Neuronal stem cell (in vitro differentiated cells): ENCODE results near the gene ITGAE.

Experiments
- DNase-seq: peaks from one replicate; pipeline ENCODE4 v3.0.0-alpha.2; 2013; ENCODE audit warnings: low spot score
- H2AFZ ChIP-seq: one replicate; pipeline ENCODE4 v1.6.1; 2013; ENCODE audit warnings: mild to moderate bottlenecking, low read length, inconsistent platforms
- H2AK5ac ChIP-seq: 2 replicates; pipeline ENCODE4 v1.6.1; 2013; ENCODE audit warnings: low read depth, mild to moderate bottlenecking, inconsistent platforms, low read length, moderate library complexity, mixed read lengths
- H2BK120ac ChIP-seq: 2 replicates; pipeline ENCODE4 v1.6.1; 2013; ENCODE audit warnings: low read depth, mild to moderate bottlenecking, inconsistent platforms, low read length, moderate library complexity, mixed read lengths
- H2BK12ac ChIP-seq: one replicate; pipeline ENCODE4 v1.6.1; 2013; ENCODE audit warnings: low read length, inconsistent platforms
- H2BK15ac ChIP-seq: 2 replicates; pipeline ENCODE4 v1.6.1; 2013; ENCODE audit warnings: mild to moderate bottlenecking, low read length, inconsistent platforms, mixed read lengths
- H2BK5ac ChIP-seq: one replicate; pipeline ENCODE4 v1.6.1; 2013; ENCODE audit warnings: inconsistent platforms, mild to moderate bottlenecking, low read length, moderate library complexity
- H3K14ac ChIP-seq: one replicate; pipeline ENCODE4 v1.6.1; 2013; ENCODE audit warnings: low read length, inconsistent platforms
- H3K18ac ChIP-seq: 2 replicates; pipeline ENCODE4 v1.6.1; 2013; ENCODE audit warnings: low read length, inconsistent platforms
- H3K23ac ChIP-seq: 2 replicates; pipeline ENCODE4 v1.6.1; 2013; ENCODE audit warnings: low read depth, mild to moderate bottlenecking, mixed read lengths, low read length, inconsistent platforms; ENCODE audit not compliant: poor library complexity
- H3K27ac ChIP-seq: replicated peaks from 3 replicates; pipeline ENCODE4 v1.5.1; 2013; ENCODE audit warnings: low read length, inconsistent platforms
- H3K27me3 ChIP-seq, 3 experiments: 2 replicates each; pipeline ENCODE4 v1.6.1; 2013; ENCODE audit warnings: low read length in 3 of 3, mild to moderate bottlenecking in 2 of 3, inconsistent platforms in 1 of 3, low read depth in 1 of 3, mixed read lengths in 1 of 3, moderate library complexity in 1 of 3; ENCODE audit not compliant: control insufficient read depth in 3 of 3, insufficient read depth in 3 of 3
- H3K36me3 ChIP-seq, 2 donors: replicated peaks in 1 of 2; 2 replicates each; pipeline ENCODE4 v1.6.1; 2013; ENCODE audit warnings: low read length in 2 of 2; ENCODE audit not compliant: control insufficient read depth in 2 of 2, insufficient read depth in 2 of 2
- H3K4ac ChIP-seq: 2 replicates; pipeline ENCODE4 v1.6.1; 2013; ENCODE audit warnings: inconsistent platforms, mild to moderate bottlenecking, low read length, moderate library complexity
- H3K4me1 ChIP-seq, 2 donors: 1 replicate in 1 of 2; 2 replicates in 1 of 2; pipeline ENCODE4 v1.6.1; 2013; ENCODE audit warnings: low read length in 2 of 2, low read depth in 1 of 2; ENCODE audit not compliant: control insufficient read depth in 2 of 2, insufficient read depth in 1 of 2
- H3K4me2 ChIP-seq: one replicate; pipeline ENCODE4 v1.6.1; 2013; ENCODE audit warnings: mild to moderate bottlenecking, low read length, inconsistent platforms; ENCODE audit not compliant: insufficient read depth, poor library complexity, severe bottlenecking
- H3K4me3 ChIP-seq, 2 donors: 2 replicates each; pipeline ENCODE4 v1.5.1; 2013; ENCODE audit warnings: low read length in 2 of 2, mild to moderate bottlenecking in 2 of 2, inconsistent platforms in 1 of 2, moderate library complexity in 1 of 2
- H3K79me1 ChIP-seq: one replicate; pipeline ENCODE4 v1.6.1; 2013; ENCODE audit warnings: low read depth, mild to moderate bottlenecking, inconsistent platforms, low read length, moderate library complexity
- H3K9ac ChIP-seq: one replicate; pipeline ENCODE4 v1.6.1; 2013; ENCODE audit warnings: mild to moderate bottlenecking, low read depth, low read length, inconsistent platforms; ENCODE audit not compliant: poor library complexity
- H3K9me3 ChIP-seq, 2 donors: replicated peaks in 1 of 2; 2 replicates each; pipeline versions ENCODE3 to v1.6.1; 2013; ENCODE audit warnings: low read length in 2 of 2, mild to moderate bottlenecking in 2 of 2, inconsistent platforms in 1 of 2, low read depth in 1 of 2, mixed read lengths in 1 of 2, moderate library complexity in 1 of 2; ENCODE audit not compliant: control insufficient read depth in 2 of 2, insufficient read depth in 1 of 2
- H4K8ac ChIP-seq: one replicate; pipeline ENCODE4 v1.6.1; 2013; ENCODE audit warnings: low read depth, mild to moderate bottlenecking, inconsistent platforms, low read length, moderate library complexity
- H4K91ac ChIP-seq: one replicate; pipeline ENCODE4 v1.6.1; 2013; ENCODE audit warnings: low read length, low read depth, mild to moderate bottlenecking, inconsistent platforms; ENCODE audit not compliant: poor library complexity
- WGBS, 2 donors: extraction: QIAGEN DNeasy Blood & Tissue Kit; methylation state at CpG; one replicate each; pipeline ENCODE4 v1.1.7; 2013; ENCODE audit warnings: missing lambda C conversion rate in 2 of 2, mixed read lengths in 1 of 2; ENCODE audit not compliant: insufficient read length in 2 of 2, insufficient replicate concordance in 1 of 2; ENCODE audit errors: extremely low coverage in 2 of 2; 5-methylcytosine and 5-hydroxymethylcytosine counted together

ITGAE gene

GRCh38 chr17:3834811-3835210, 33.8 kb upstream of the ITGAE start:
- no peaks in the 10 kb centered on the region for H3K4me1 ChIP-seq
- H3K9ac ChIP-seq, result no peak overlapping the region
- no peaks in the 10 kb centered on the region for H3K27me3 ChIP-seq
- H4K8ac ChIP-seq, result no peak overlapping the region
- H3K23ac ChIP-seq, result no peak overlapping the region
- H3K27ac ChIP-seq, result no peak overlapping the region
- H3K4ac ChIP-seq, result no peak overlapping the region
- no peak overlapping the region for H3K14ac ChIP-seq
- no peak overlapping the region for H3K4me3 ChIP-seq
- no peak overlapping the region for H2BK12ac ChIP-seq
- H2BK120ac ChIP-seq, result no peak overlapping the region
- no peak overlapping the region for H2BK5ac ChIP-seq
- no peak for DNase-seq
- no peak overlapping the region for H4K91ac ChIP-seq
- no peaks in the 10 kb centered on the region for H3K9me3 ChIP-seq
- no peak overlapping the region for H2AK5ac ChIP-seq
- H3K18ac ChIP-seq, result no peak overlapping the region
- H3K36me3 ChIP-seq, result peaks cover 23 to 78% of the 10 kb centered on the region in 2 donors
- no peak overlapping the region for H2BK15ac ChIP-seq
- H2AFZ ChIP-seq, result no peak overlapping the region
- no CpG with 5 or more reads among the region's 4 CpGs for WGBS, 2 donors
- no peak overlapping the region for H3K4me2 ChIP-seq
- no peaks in the 10 kb centered on the region for H3K79me1 ChIP-seq

DNA sequence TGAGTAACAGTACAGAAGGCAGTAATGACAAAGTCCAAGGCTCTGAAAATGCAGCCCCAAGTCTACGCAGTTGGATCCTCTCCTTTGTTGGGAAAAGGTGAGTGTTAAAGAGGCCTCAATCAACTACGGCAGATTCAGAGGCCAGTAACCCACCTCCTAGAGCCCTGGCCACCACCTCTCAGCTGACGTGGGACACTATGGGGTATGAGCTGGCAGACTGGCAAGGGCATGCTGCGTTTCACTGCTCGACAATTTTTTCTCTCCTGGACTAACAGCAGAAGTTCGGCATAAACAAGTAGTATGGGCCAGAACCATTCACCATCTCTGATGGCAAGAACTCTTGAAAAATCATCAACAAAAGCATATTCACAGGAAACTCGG, 27.9 kb upstream of the ITGAE start:
- H3K27me3 ChIP-seq, result no peaks in the 10 kb centered on the region
- H2BK15ac ChIP-seq, result no peak overlapping the region
- H2BK12ac ChIP-seq, result no peak overlapping the region
- H3K36me3 ChIP-seq, result peaks cover 20 to 80% of the 10 kb centered on the region in 2 donors
- no peak overlapping the region for H3K4me2 ChIP-seq
- H3K9ac ChIP-seq, result no peak overlapping the region
- no CpG with 5 or more reads among the region's 7 CpGs for WGBS, 2 donors
- H2BK5ac ChIP-seq, result no peak overlapping the region
- no peak overlapping the region for H3K27ac ChIP-seq
- H4K91ac ChIP-seq, result no peak overlapping the region
- no peak overlapping the region for H3K14ac ChIP-seq
- H3K4ac ChIP-seq, result no peak overlapping the region
- no peaks in the 10 kb centered on the region for H3K9me3 ChIP-seq
- H2BK120ac ChIP-seq, result no peak overlapping the region
- H3K18ac ChIP-seq, result no peak overlapping the region
- no peak overlapping the region for H2AK5ac ChIP-seq
- DNase-seq, result no peak
- H4K8ac ChIP-seq, result no peak overlapping the region
- no peaks in the 10 kb centered on the region for H3K79me1 ChIP-seq
- no peak overlapping the region for H3K4me3 ChIP-seq
- H3K23ac ChIP-seq, result no peak overlapping the region
- no peaks in the 10 kb centered on the region for H3K4me1 ChIP-seq
- H2AFZ ChIP-seq, result no peak overlapping the region

- H3K36me3 ChIP-seq, result peaks cover 24 to 80% of the 10 kb centered on the region in 2 donors
- H3K18ac ChIP-seq, result no peak overlapping the region
- no peak overlapping the region for H4K8ac ChIP-seq
- no peak for DNase-seq
- no CpG with 5 or more reads among the region's 7 CpGs for WGBS, 2 donors
- no peak overlapping the region for H3K4me2 ChIP-seq
- no peak overlapping the region for H2BK12ac ChIP-seq
- no peaks in the 10 kb centered on the region for H3K79me1 ChIP-seq
- no peak overlapping the region for H2BK120ac ChIP-seq
- H3K9me3 ChIP-seq, result no peaks in the 10 kb centered on the region
- H2BK5ac ChIP-seq, result no peak overlapping the region
- no peak overlapping the region for H2BK15ac ChIP-seq
- no peaks in the 10 kb centered on the region for H3K4me1 ChIP-seq
- H3K27me3 ChIP-seq, result no peaks in the 10 kb centered on the region
- H2AFZ ChIP-seq, result no peak overlapping the region
- no peak overlapping the region for H3K9ac ChIP-seq
- H2AK5ac ChIP-seq, result no peak overlapping the region
- no peak overlapping the region for H3K27ac ChIP-seq
- no peak overlapping the region for H3K23ac ChIP-seq
- H4K91ac ChIP-seq, result no peak overlapping the region
- no peak overlapping the region for H3K4me3 ChIP-seq
- no peak overlapping the region for H3K4ac ChIP-seq
- no peak overlapping the region for H3K14ac ChIP-seq
These were observed 27.3 kb upstream of the ITGAE start for GRCh38 chr17:3828151-3828851.

DNA sequence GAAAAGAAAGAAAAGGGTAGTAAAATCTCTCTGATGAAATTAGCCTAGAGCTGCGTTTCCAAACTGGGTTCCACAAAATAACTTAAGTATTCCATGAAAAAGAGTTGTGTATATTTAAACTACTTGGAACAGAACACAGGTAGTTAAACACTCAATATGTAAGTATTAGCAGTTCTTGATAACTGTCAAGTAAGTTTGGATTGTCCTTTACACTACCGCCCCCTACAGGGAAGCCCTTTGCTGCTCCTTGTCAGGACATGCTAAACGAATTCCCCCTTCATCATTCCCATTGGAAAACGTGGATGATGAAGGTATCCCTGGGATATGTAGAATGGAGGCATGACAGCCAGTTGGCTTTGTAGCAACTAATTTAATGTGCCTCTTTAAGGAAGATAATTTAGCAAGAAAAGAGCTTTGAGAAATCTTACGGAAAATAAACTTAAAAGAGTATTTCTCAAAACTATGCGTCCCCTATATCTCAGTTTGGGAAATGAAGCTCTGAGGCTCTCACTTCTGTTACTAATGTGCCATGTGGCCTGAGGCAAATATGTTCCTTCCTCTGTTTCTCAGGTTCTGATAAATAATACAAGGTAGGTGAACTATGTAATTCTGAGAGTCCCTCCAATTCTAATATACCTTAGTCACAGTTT, 26.3 kb upstream of the ITGAE start:
- Histone ChIP-seq H3K27me3 (no peaks in the 10 kb centered on the region), H3K4ac (no peak overlapping the region), H3K4me3 (no peak overlapping the region), H2AFZ (no peak overlapping the region), H3K27ac (no peak overlapping the region), H3K9ac (no peak overlapping the region), H2BK15ac (no peak overlapping the region), H3K36me3 (peaks cover 23 to 81% of the 10 kb centered on the region in 2 donors), H3K14ac (no peak overlapping the region), H4K8ac (no peak overlapping the region), H3K4me2 (no peak overlapping the region), H2AK5ac (no peak overlapping the region), H3K79me1 (no peaks in the 10 kb centered on the region), H3K4me1 (no peaks in the 10 kb centered on the region), H3K18ac (no peak overlapping the region), H3K23ac (no peak overlapping the region), H2BK5ac (no peak overlapping the region), H2BK120ac (no peak overlapping the region), H2BK12ac (no peak overlapping the region), H4K91ac (no peak overlapping the region), H3K9me3 (no peaks in the 10 kb centered on the region)
- peak; percentile 54 for DNase-seq
- no CpG with 5 or more reads among the region's 6 CpGs for WGBS, 2 donors
